LNCAP (cell line): Measurements from ENCODE around the gene PRKCA.

Experiments used
- CTCF ChIP-seq: fragments of 450-650 bp; IDR thresholded peaks from 2 replicates; pipeline ENCODE4 v1.5.1; 2017; ENCODE audit warnings: mild to moderate bottlenecking

The PRKCA gene

GRCh38 chr17:66755944-66756290 is 453.5 kb downstream of the PRKCA start:
- TF ChIP-seq CTCF, result no peak

GRCh38 chr17:66760324-66760723 is 457.9 kb downstream of the PRKCA start:
- TF ChIP-seq CTCF, result no peak

- no peak for TF ChIP-seq CTCF
Observed at GRCh38 chr17:66762276-66762675, 459.9 kb downstream of the PRKCA start.

GRCh38 chr17:66763056-66763455 is 460.6 kb downstream of the PRKCA start:
- no peak for TF ChIP-seq CTCF

GRCh38 chr17:66764506-66764905 is 462.1 kb downstream of the PRKCA start:
- TF ChIP-seq CTCF, result no peak

- no peak for TF ChIP-seq CTCF
Observed at GRCh38 chr17:66767154-66767933, 464.9 kb downstream of the PRKCA start.

GRCh38 chr17:66769911-66770310 is 467.5 kb downstream of the PRKCA start:
- no peak for TF ChIP-seq CTCF
